Testis (tissue), 2 donors: ENCODE data around the gene MATR3.

Experiments
- POLR2A ChIP-seq: fragments of 450-650 bp; IDR thresholded peaks from one replicate; pipeline ENCODE4 v1.6.1; 2017; ENCODE audit warnings: antibody characterized with exemption, mild to moderate bottlenecking, moderate library complexity
- TF ChIP-seq, protein P1 (sequence below), 3 experiments: fragments of 450-650 bp in 2 of 3; fragments of 200-600 bp in 1 of 3; sonication (generic) in 1 of 3; IDR thresholded peaks; one replicate each; pipeline ENCODE4 v1.5.1; 2016 to 2019; ENCODE audit warnings: antibody characterized with exemption in 3 of 3, mild to moderate bottlenecking in 2 of 3, moderate library complexity in 1 of 3

DNA sequence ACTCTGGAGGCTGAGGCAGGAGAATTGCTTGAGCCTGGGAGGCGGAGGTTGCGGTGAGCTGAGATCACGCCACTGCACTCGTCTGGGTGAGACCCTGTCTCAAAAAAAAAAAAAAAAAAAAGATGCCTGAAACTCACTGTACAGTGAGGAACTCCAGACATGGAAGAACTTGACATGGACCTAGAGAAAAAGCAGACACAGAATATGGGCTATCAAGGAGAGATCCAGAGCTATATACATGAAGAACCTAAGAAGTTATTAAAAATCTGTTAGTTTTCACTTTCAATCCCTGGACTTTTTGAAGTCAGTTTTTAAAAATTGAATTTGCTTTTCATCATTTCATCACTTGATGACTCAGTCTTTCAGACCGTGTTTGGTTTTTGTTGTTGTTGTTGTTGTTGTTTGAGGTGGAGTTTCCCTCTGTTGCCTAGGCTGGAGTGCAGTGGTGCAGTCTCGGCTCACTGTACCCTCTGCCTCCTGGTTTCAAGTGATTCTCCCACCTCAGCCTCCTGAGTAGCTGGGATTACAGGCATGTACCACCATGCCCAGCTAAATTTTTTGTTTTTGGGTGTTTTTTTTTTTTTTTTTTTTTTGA, 68.4 kb downstream of the MATR3 start:
- TF ChIP-seq, protein P1, sequence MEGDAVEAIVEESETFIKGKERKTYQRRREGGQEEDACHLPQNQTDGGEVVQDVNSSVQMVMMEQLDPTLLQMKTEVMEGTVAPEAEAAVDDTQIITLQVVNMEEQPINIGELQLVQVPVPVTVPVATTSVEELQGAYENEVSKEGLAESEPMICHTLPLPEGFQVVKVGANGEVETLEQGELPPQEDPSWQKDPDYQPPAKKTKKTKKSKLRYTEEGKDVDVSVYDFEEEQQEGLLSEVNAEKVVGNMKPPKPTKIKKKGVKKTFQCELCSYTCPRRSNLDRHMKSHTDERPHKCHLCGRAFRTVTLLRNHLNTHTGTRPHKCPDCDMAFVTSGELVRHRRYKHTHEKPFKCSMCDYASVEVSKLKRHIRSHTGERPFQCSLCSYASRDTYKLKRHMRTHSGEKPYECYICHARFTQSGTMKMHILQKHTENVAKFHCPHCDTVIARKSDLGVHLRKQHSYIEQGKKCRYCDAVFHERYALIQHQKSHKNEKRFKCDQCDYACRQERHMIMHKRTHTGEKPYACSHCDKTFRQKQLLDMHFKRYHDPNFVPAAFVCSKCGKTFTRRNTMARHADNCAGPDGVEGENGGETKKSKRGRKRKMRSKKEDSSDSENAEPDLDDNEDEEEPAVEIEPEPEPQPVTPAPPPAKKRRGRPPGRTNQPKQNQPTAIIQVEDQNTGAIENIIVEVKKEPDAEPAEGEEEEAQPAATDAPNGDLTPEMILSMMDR (IDR thresholded peaks at IDR 0.05), result no peak
- no peak for TF ChIP-seq POLR2A
